H1 (cell line): Measurements from ENCODE around the gene PRSS36. TPM values are rescaled to one million over a fixed set of nuclear protein-coding genes. Genes with fewer than 3 reads are reported as not detected.

Experiments used
- BRCA1 ChIP-seq: IDR thresholded peaks from 2 replicates; pipeline ENCODE4 v1.6.1; 2012; ENCODE audit warnings: low read depth, low read length, improper control_type of control experiment
- CREB1 ChIP-seq: IDR thresholded peaks from 2 replicates; pipeline ENCODE4 v1.6.1; 2012; ENCODE audit warnings: inconsistent platforms
- EP300 ChIP-seq, 2 experiments: IDR thresholded peaks; 1 replicate in 1 of 2; 2 replicates in 1 of 2; pipeline ENCODE4 v1.6.1; 2011 to 2012; ENCODE audit warnings: low read depth in 2 of 2, low read length in 2 of 2, mild to moderate bottlenecking in 2 of 2, borderline replicate concordance in 1 of 2, inconsistent platforms in 1 of 2, moderate library complexity in 1 of 2
- JUN ChIP-seq: IDR thresholded peaks from 2 replicates; pipeline ENCODE4 v1.6.1; 2011; ENCODE audit warnings: low read depth, mild to moderate bottlenecking, improper control_type of control experiment, low read length
- SUZ12 ChIP-seq: fragments of 200-600 bp; sonication (generic); IDR thresholded peaks from 2 replicates; pipeline ENCODE4 v1.6.1; 2012; ENCODE audit warnings: mild to moderate bottlenecking, inconsistent platforms, low read length, moderate library complexity, mixed read lengths
- USF2 ChIP-seq: IDR thresholded peaks from 2 replicates; pipeline ENCODE4 v1.6.1; 2011; ENCODE audit warnings: low read length, improper control_type of control experiment
- polyA plus RNA-seq, 7 experiments: library from polyadenylated mRNA; depleted of rRNA in 3 of 7; stranded (reverse) in 5 of 7; unstranded in 2 of 7; fragments of >200 nt in 5 of 7; fragments of 200-250 nt in 2 of 7; gene quantifications; 1 replicate in 5 of 7; 2 replicates in 1 of 7; 4 replicates in 1 of 7; pipeline versions ENCODE4 v1.2.1 to v1.2.3, GENCODE V29; 2011 to 2013; ENCODE audit warnings: missing spikeins in 2 of 7, mixed read lengths in 2 of 7
- total RNA-seq: library from RNA; stranded (reverse); fragmentation: NEBNext Ultra II Directional; extraction: Animal tissue kit (Norgen Biotek cat#: 25700); gene quantifications from 2 replicates; pipeline ENCODE4 v1.2.1, GENCODE V29; 2021

PRSS36 gene
- total and polyA plus RNA-seq, 2 of the 8 experiments (the other 6 are each of a cell fraction or from before 2014, with no cell fraction given), result 1.3 to 1.9 TPM

- TF ChIP-seq SUZ12 (no peak), BRCA1 (no peak), USF2 (peak; percentile 81), JUN (no peak), EP300 (IDR thresholded peaks at IDR 0.05; ENCODE audit: borderline replicate concordance in 1 of 2, low read depth in 2 of 2, low read length in 2 of 2) (no peak), CREB1 (no peak)
Measured at GRCh38 chr16:31134625-31135534, 15.0 kb downstream of the PRSS36 start (continued).
